H9 (cell line): ENCODE data around the gene TXNDC11. TPM values are rescaled to one million over a fixed set of nuclear protein-coding genes. Genes with fewer than 3 reads are reported as not detected.

ENCODE experiments used
- DNase-seq: peaks from one replicate; pipeline ENCODE4 v3.0.0-alpha.2; 2017
- H2AFZ ChIP-seq: one replicate; pipeline ENCODE4 v1.6.1; 2013; ENCODE audit warnings: mild to moderate bottlenecking, low read length, control low read depth, moderate library complexity
- H2AK5ac ChIP-seq: 2 replicates; pipeline ENCODE4 v1.6.1; 2013; ENCODE audit warnings: low read length, control low read depth, mixed read lengths; ENCODE audit not compliant: insufficient read length
- H2BK120ac ChIP-seq: one replicate; pipeline ENCODE4 v1.6.1; 2013; ENCODE audit warnings: low read depth, mild to moderate bottlenecking, low read length, control low read depth, inconsistent platforms; ENCODE audit not compliant: poor library complexity, severe bottlenecking
- H2BK12ac ChIP-seq: 2 replicates; pipeline ENCODE4 v1.6.1; 2013; ENCODE audit warnings: low read length, control low read depth, mixed read lengths, low read depth; ENCODE audit not compliant: insufficient read length
- H2BK15ac ChIP-seq: 2 replicates; pipeline ENCODE4 v1.6.1; 2013; ENCODE audit warnings: low read depth, low read length, control low read depth
- H2BK20ac ChIP-seq: one replicate; pipeline ENCODE4 v1.6.1; 2013; ENCODE audit warnings: low read depth, mild to moderate bottlenecking, low read length, control low read depth, inconsistent platforms; ENCODE audit not compliant: poor library complexity, severe bottlenecking
- H2BK5ac ChIP-seq: 2 replicates; pipeline ENCODE4 v1.6.1; 2013; ENCODE audit warnings: low read length, control low read depth, mixed read lengths; ENCODE audit not compliant: insufficient read length
- H3K14ac ChIP-seq: 2 replicates; pipeline ENCODE4 v1.6.1; 2013; ENCODE audit warnings: low read length, control low read depth; ENCODE audit not compliant: insufficient read depth
- H3K18ac ChIP-seq: 2 replicates; pipeline ENCODE4 v1.6.1; 2013; ENCODE audit warnings: low read depth, mild to moderate bottlenecking, mixed read lengths, low read length, control low read depth; ENCODE audit not compliant: insufficient read length
- H3K23ac ChIP-seq: 2 replicates; pipeline ENCODE4 v1.6.1; 2013; ENCODE audit warnings: low read length, control low read depth, mixed read lengths, low read depth; ENCODE audit not compliant: insufficient read length
- H3K23me2 ChIP-seq: 2 replicates; pipeline ENCODE4 v1.6.1; 2013; ENCODE audit warnings: low read depth, mild to moderate bottlenecking, mixed read lengths, low read length, control low read depth; ENCODE audit not compliant: insufficient read length, poor library complexity, severe bottlenecking
- H3K27ac ChIP-seq: 2 replicates; pipeline ENCODE4 v1.5.1; 2013; ENCODE audit warnings: low read length, control low read depth, mixed read lengths, low read depth; ENCODE audit not compliant: insufficient read length
- H3K27me3 ChIP-seq: 2 replicates; pipeline ENCODE4 v1.6.1; 2013; ENCODE audit warnings: low read length, control low read depth, inconsistent platforms; ENCODE audit not compliant: insufficient read depth
- H3K4ac ChIP-seq: 2 replicates; pipeline ENCODE4 v1.6.1; 2013; ENCODE audit warnings: low read depth, mild to moderate bottlenecking, control low read depth, inconsistent platforms, low read length, moderate library complexity
- H3K4me1 ChIP-seq: 2 replicates; pipeline ENCODE4 v1.6.1; 2013; ENCODE audit warnings: low read length, control low read depth, inconsistent platforms; ENCODE audit not compliant: insufficient read depth
- H3K4me2 ChIP-seq: 2 replicates; pipeline ENCODE4 v1.6.1; 2013; ENCODE audit warnings: low read length, control low read depth, mixed read lengths; ENCODE audit not compliant: insufficient read length, insufficient read depth
- H3K56ac ChIP-seq: 2 replicates; pipeline ENCODE4 v1.6.1; 2013; ENCODE audit warnings: low read depth, mild to moderate bottlenecking, mixed read lengths, low read length, control low read depth; ENCODE audit not compliant: insufficient read length
- H3K79me1 ChIP-seq: 2 replicates; pipeline ENCODE4 v1.6.1; 2013; ENCODE audit warnings: low read depth, mild to moderate bottlenecking, moderate library complexity, low read length, control low read depth, inconsistent platforms; ENCODE audit not compliant: insufficient read depth, poor library complexity, severe bottlenecking
- H3K79me2 ChIP-seq: 2 replicates; pipeline ENCODE4 v1.6.1; 2013; ENCODE audit warnings: low read length, control low read depth, inconsistent platforms; ENCODE audit not compliant: insufficient read depth
- H3K9ac ChIP-seq: 2 replicates; pipeline ENCODE4 v1.6.1; 2013; ENCODE audit warnings: low read length, control low read depth, mixed read lengths; ENCODE audit not compliant: insufficient read length; ENCODE audit errors: extremely low read depth
- H3K9me3 ChIP-seq: one replicate; pipeline ENCODE4 v1.6.1; 2013; ENCODE audit warnings: low read depth, low read length, inconsistent platforms; ENCODE audit not compliant: control insufficient read depth
- H3T11ph ChIP-seq: one replicate; pipeline ENCODE4 v1.6.1; 2013; ENCODE audit warnings: mild to moderate bottlenecking, low read length, control low read depth, inconsistent platforms
- H4K20me1 ChIP-seq: one replicate; pipeline ENCODE4 v1.6.1; 2013; ENCODE audit not compliant: control insufficient read depth, insufficient read length, insufficient read depth
- H4K5ac ChIP-seq: 2 replicates; pipeline ENCODE4 v1.6.1; 2013; ENCODE audit warnings: low read depth, mild to moderate bottlenecking, mixed read lengths, low read length, control low read depth; ENCODE audit not compliant: insufficient read length
- H4K8ac ChIP-seq: replicated peaks from 2 replicates; pipeline ENCODE4 v1.6.1; 2013; ENCODE audit warnings: low read length, control low read depth, mixed read lengths, low read depth; ENCODE audit not compliant: insufficient read length
- H4K91ac ChIP-seq: 2 replicates; pipeline ENCODE4 v1.6.1; 2013; ENCODE audit warnings: low read depth, mild to moderate bottlenecking, moderate library complexity, mixed read lengths, low read length, control low read depth; ENCODE audit not compliant: insufficient read length
- H3K27ac Mint-ChIP-seq, 3 experiments: 2 replicates in 2 of 3; 3 replicates in 1 of 3; pipeline ENCODE4 v1.8.0; 2020 to 2021; ENCODE audit warnings: mixed read lengths in 3 of 3, mild to moderate bottlenecking in 1 of 3, moderate library complexity in 1 of 3
- H3K27me3 Mint-ChIP-seq: 2 replicates; pipeline ENCODE4 v1.8.0; 2021; ENCODE audit warnings: low read depth, mild to moderate bottlenecking, moderate library complexity, mixed read lengths
- H3K36me3 Mint-ChIP-seq, 3 experiments: 2 replicates in 2 of 3; 3 replicates in 1 of 3; pipeline ENCODE4 v1.8.0; 2020 to 2021; ENCODE audit warnings: low read depth in 3 of 3, mixed read lengths in 3 of 3; ENCODE audit not compliant: insufficient read depth in 1 of 3
- H3K4me1 Mint-ChIP-seq, 2 experiments: 2 replicates each; pipeline ENCODE4 v1.8.0; 2020; ENCODE audit warnings: mixed read lengths in 2 of 2
- H3K4me3 Mint-ChIP-seq, 2 experiments: 2 replicates in 1 of 2; 3 replicates in 1 of 2; pipeline ENCODE4 v1.8.0; 2020 to 2021; ENCODE audit warnings: mild to moderate bottlenecking in 2 of 2, mixed read lengths in 2 of 2, moderate library complexity in 1 of 2
- H3K9me3 Mint-ChIP-seq, 2 experiments: 2 replicates in 1 of 2; 3 replicates in 1 of 2; pipeline ENCODE4 v1.8.0; 2020; ENCODE audit warnings: mild to moderate bottlenecking in 2 of 2, mixed read lengths in 2 of 2, moderate library complexity in 1 of 2
- WGBS: extraction: QIAGEN DNeasy Blood & Tissue Kit; methylation state at CpG from one replicate; pipeline ENCODE4 v1.1.7; 2013; ENCODE audit warnings: missing lambda C conversion rate, low lambda C conversion rate, mixed read lengths; ENCODE audit not compliant: insufficient read length; ENCODE audit errors: extremely low coverage; 5-methylcytosine and 5-hydroxymethylcytosine counted together
- total RNA-seq: library from RNA; stranded (reverse); gene quantifications from 2 replicates; pipeline ENCODE4 v1.2.1, GENCODE V29; 2021
- TF ChIP-seq, protein P1 (sequence below): fragments of 200-600 bp; sonication (generic); conservative IDR thresholded peaks from 3 replicates; pipeline ENCODE4 v1.8.0; 2021; ENCODE audit warnings: antibody characterized with exemption, mild to moderate bottlenecking

The TXNDC11 gene
- total RNA-seq, 1 experiment from 2014 or later: 12.2 TPM

- Histone ChIP-seq H3K23ac (no peak overlapping the region), H4K5ac (no peak overlapping the region), H3K23me2 (no peaks in the 10 kb centered on the region), H4K8ac (no peak overlapping the region), H3T11ph (no peak overlapping the region), H2BK5ac (no peak overlapping the region), H2BK120ac (no peak overlapping the region), H2BK12ac (no peak overlapping the region), H4K91ac (no peak overlapping the region), H3K4me1 (peaks cover 6% of the 10 kb centered on the region; the same call in 1 of the 2 replicates), H3K4ac (no peak overlapping the region), H3K27me3 (no peaks in the 10 kb centered on the region), H3K9ac (no peak overlapping the region), H3K79me1 (peaks cover 5% of the 10 kb centered on the region), H3K79me2 (peaks cover 11% of the 10 kb centered on the region; the same call in 1 of the 2 replicates), H2AK5ac (no peak overlapping the region), H2AFZ (no peak overlapping the region), H3K27ac (no peak overlapping the region), H3K14ac (no peak overlapping the region), H2BK20ac (no peak overlapping the region), H3K18ac (no peak overlapping the region), H3K9me3 (no peaks in the 10 kb centered on the region), H3K56ac (no peak overlapping the region), H2BK15ac (no peak overlapping the region), H3K4me2 (peak overlapping the region; percentile 39), H4K20me1 (peaks cover 5% of the 10 kb centered on the region)
- no peak for DNase-seq
- peaks cover 4% of the 10 kb centered on the region for H3K27me3 Mint-ChIP-seq
- H3K27ac Mint-ChIP-seq: peak overlapping the region in 1 of 3 experiments; percentile 18; a peak in 1 of 7 replicates
- no CpG with 5 or more reads among the region's 22 CpGs for WGBS
- H3K36me3 Mint-ChIP-seq: peaks cover 0 to 3% (median 0%) of the 10 kb centered on the region in 3 experiments; a peak in 2 of 7 replicates
- no peaks in the 10 kb centered on the region; a peak in 1 of 5 replicates for H3K9me3 Mint-ChIP-seq
- peak overlapping the region; percentile 73 to 84 for H3K4me3 Mint-ChIP-seq
- H3K4me1 Mint-ChIP-seq: peaks cover 42 to 52% of the 10 kb centered on the region in 2 experiments
- TF ChIP-seq, protein P1, sequence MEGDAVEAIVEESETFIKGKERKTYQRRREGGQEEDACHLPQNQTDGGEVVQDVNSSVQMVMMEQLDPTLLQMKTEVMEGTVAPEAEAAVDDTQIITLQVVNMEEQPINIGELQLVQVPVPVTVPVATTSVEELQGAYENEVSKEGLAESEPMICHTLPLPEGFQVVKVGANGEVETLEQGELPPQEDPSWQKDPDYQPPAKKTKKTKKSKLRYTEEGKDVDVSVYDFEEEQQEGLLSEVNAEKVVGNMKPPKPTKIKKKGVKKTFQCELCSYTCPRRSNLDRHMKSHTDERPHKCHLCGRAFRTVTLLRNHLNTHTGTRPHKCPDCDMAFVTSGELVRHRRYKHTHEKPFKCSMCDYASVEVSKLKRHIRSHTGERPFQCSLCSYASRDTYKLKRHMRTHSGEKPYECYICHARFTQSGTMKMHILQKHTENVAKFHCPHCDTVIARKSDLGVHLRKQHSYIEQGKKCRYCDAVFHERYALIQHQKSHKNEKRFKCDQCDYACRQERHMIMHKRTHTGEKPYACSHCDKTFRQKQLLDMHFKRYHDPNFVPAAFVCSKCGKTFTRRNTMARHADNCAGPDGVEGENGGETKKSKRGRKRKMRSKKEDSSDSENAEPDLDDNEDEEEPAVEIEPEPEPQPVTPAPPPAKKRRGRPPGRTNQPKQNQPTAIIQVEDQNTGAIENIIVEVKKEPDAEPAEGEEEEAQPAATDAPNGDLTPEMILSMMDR: no peak
Measured at GRCh38 chr16:11669380-11670146, 73.1 kb downstream of the TXNDC11 start.
